DMS 273 (cell line): ENCODE data around the gene JKAMP.

Experiments used
- DNase-seq: peaks from one replicate; lab custom pipeline; 2025; ENCODE audit not compliant: unreplicated experiment; lab: John Stamatoyannopoulos, UW

Gene JKAMP

GRCh38 chr14:59481407-59481806 lies 2.9 kb upstream of the JKAMP start:
- no peak for DNase-seq

DNA sequence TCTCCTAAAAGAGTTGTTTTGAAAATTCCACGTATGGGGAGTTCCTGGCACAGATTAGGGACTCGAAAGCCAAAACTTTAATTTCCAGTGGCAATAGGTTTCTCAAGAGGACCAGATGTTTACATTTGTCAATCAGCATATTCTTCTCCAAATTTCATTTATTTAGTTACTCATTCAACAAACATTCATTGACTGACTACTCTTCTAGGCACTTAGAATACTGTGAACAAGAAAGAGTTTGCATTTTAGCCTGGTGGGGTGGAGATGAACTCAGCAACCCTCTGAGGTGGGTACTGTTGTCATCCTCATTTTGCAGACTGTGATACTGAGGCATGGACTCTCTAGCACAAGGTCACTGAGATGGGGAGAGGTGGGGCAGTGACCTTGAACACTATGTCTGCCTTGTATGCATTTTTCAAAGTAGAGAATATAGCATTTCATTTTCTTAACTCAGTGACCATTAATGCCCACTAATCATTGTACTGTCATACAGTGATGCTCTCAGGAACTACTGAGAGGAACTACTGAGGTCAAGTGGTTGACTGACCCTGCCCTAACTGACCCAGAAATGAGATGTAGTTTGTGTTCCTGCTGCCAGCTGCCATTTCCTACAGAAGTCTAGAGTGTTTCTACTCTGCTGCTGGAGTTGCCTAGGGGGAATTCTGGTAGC lies 2.3 kb upstream of the JKAMP start:
- no peak for DNase-seq

- DNase-seq: peak; percentile 78
These were observed 1.6 kb upstream of the JKAMP start for GRCh38 chr14:59482541-59483331.

GRCh38 chr14:59483363-59483762 lies 954 bp upstream of the JKAMP start:
- peak; percentile 74 for DNase-seq

- DNase-seq: peak; percentile 68
These were observed 390 bp downstream of the JKAMP start for GRCh38 chr14:59484639-59485175.

GRCh38 chr14:59490756-59491155 lies 6.4 kb downstream of the JKAMP start:
- no peak for DNase-seq

GRCh38 chr14:59492384-59492783 lies 8.1 kb downstream of the JKAMP start:
- DNase-seq: no peak

DNA sequence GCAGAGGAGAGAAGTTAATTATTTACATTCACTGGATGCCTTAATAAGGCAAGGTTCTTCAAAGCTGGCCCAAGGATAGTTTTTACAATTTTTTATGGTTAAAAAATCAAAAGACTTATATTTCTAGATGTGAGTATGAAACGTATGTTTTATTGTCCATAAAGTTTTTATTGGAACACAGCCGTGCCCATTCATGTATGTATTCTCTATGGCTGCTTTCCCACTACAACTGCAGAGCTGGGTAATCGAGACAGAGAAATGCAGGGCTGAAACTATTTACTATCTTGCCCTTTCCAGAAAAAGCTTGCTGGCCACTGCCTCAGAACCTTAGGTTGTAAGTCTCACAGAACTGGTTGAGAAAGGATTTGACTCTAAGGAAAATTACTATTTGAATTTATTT lies 16.4 kb downstream of the JKAMP start:
- no peak for DNase-seq

- DNase-seq: no peak
These were observed 18.9 kb downstream of the JKAMP start for GRCh38 chr14:59503256-59503655.

- DNase-seq: peak; percentile 92
These were observed 22.9 kb downstream of the JKAMP start for GRCh38 chr14:59507063-59507751.

DNA sequence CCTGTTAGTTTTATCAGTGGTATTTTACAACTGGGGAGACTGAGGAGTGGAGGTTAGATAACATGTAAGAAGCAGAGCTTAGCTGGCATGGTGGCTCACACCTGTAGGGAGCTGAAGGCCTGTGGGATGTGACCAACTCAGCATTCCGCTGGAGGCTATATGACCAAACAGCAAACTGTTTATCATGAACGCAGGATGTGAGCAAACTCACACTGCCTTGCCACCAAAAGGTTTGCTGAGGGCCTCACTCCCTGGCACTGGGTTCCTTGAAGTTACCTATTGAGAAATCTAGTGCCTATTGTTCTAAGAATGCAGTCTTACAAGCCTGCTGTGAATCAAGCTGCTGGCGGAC lies 23.4 kb downstream of the JKAMP start:
- no peak for DNase-seq

DNA sequence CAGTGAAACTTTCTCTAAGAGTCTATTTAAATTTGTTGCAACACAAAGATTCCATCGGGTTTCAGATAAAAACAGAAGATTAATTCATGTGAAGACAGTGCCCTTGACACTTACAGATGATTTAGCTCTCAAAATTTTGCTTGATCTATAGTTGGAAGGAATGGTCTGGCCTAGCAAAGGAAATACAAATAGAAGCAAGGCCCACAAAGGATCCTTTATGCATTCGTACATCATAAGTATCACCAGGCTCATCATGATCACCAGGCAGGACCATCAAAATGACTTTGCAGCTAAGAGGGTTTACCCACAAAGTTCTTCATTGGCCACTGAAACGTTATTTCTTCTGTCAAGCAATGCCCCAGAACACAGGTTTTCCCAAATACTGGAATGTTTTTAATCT lies 24.8 kb downstream of the JKAMP start:
- no peak for DNase-seq

- no peak for DNase-seq
These were observed 25.7 kb downstream of the JKAMP start for GRCh38 chr14:59510001-59510400.

DNA sequence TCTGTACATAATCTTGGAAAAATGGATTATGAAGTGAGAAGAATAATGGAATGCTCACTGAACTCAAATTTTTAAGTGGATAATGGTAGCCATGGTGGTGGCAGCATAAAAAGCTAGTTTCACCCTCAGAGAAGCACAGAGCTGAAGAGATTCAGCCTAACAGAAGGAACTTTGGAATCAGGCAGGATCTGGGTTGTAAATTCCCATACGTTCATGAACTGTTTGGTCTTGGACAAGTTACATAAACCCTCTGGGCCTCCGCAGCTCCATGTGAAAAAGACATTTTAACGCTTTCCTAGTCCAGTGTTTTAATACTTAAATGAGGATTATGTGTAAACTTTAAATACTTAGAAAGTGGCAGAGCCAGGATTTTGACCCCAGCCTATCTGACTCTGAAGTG lies 26.6 kb downstream of the JKAMP start:
- DNase-seq: peak; percentile 49

DNA sequence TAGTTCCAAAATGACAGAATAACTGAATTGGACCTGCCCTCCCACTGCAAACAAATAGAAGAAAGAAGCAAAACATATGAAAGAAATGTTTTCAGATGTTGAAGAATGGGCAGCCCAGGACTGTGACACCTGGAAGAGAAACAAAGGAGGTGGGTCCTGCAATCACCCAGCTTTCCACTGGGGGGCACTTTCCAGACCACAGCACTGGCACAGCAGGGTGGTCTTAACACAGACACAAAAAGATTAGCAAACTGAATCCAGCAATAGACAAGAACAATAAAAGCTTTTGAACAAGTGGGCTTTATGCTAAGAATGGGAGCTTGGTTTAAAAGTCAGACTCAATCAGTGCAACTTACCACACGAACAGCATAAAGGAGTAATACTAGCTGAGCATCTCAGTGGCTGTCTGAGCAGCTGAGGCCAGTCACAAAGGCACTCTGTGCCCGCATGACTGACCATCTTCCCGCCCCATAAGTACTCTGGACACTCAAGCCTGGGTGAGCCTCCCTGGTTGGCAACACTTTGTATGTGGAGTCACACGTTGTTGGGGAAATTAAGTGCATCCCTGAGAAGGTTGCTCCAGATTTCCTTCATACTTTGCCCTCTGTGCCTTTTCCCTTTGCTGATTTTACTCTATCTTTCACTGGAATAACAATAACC lies 27.7 kb downstream of the JKAMP start:
- DNase-seq: peak; percentile 54

GRCh38 chr14:59520224-59520623 lies 35.9 kb downstream of the JKAMP start:
- DNase-seq: no peak

DNA sequence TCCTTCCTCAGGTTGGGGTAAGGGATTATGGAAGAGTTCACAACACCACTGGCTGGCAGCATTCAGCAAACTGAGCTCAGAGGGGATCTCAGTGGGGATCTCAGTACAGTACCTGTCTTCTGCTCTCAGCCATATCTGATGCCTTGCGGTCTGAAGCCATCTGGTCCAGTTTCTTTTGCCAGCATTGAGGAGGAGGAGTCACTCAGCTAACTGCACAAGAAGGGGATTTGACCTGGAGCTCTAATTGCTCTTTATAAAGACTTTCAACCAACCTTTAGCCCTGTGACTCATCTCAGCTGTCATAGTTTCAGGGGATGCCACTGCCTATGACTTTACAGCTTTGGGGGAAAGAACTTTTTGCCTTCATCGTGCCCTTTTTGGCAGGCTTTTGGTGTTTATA lies 44.9 kb downstream of the JKAMP start:
- peak; percentile 82 for DNase-seq

DNA sequence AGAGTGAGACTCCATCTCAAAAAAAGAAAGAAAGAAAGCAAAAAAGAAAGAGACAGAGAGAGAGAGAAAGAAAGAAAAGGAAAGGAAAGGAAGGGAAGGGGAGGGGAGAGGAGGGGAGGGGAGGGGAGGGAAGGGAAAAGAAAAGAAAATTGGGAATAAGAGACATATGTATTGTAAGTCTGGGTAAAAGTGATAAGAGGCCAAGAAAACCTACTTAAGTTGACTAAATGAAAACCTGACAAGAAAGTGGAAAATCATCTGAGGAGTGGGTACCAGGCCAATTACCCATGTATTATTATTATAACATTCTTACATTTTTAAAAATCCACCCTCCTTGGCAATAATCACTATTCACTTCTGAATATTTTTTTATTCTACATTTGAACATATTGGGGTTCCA lies 46.0 kb downstream of the JKAMP start:
- no peak for DNase-seq

GRCh38 chr14:59532419-59532818 lies 48.1 kb downstream of the JKAMP start:
- DNase-seq: peak; percentile 55

- DNase-seq: peak; percentile 83
These were observed 50.2 kb downstream of the JKAMP start for GRCh38 chr14:59534361-59534987.

- no peak for DNase-seq
These were observed 53.2 kb downstream of the JKAMP start for GRCh38 chr14:59537476-59537875.
